Ascending aorta (tissue), 2 donors: Measurements from ENCODE around the gene ZSWIM1. TPM values are rescaled to one million over a fixed set of nuclear protein-coding genes. Genes with fewer than 3 reads are reported as not detected.
"Not testable (repeated sequence)": the region's sequence is repeated elsewhere in the genome, so short reads cannot be mapped to it uniquely, and the experiment has no call there.

Experiments used
- DNase-seq, 2 donors: peaks; one replicate each; pipeline ENCODE4 v3.0.0-alpha.2; 2019; ENCODE audit warnings: low spot score in 2 of 2
- H3K27ac ChIP-seq, 2 donors: fragments of 200-600 bp; sonication (generic); one replicate each; pipeline ENCODE4 v1.5.1; 2016 to 2017; ENCODE audit warnings: mild to moderate bottlenecking in 1 of 2
- H3K27me3 ChIP-seq: fragments of 200-600 bp; sonication (generic); one replicate; pipeline ENCODE4 v1.5.1; 2017
- H3K36me3 ChIP-seq, 2 donors: fragments of 200-600 bp; sonication (generic); one replicate each; pipeline ENCODE4 v1.5.1; 2016
- H3K4me1 ChIP-seq, 2 donors: fragments of 200-600 bp; sonication (generic); one replicate each; pipeline ENCODE4 v1.5.1; 2016 to 2017; ENCODE audit warnings: mild to moderate bottlenecking in 1 of 2
- H3K4me3 ChIP-seq, 2 donors: fragments of 200-600 bp; sonication (generic); one replicate each; pipeline ENCODE4 v1.5.1; 2016 to 2017; ENCODE audit warnings: mild to moderate bottlenecking in 1 of 2
- H3K9me3 ChIP-seq, 2 donors: fragments of 200-600 bp; sonication (generic); one replicate each; pipeline ENCODE4 v1.5.1; 2016
- intact Hi-C: fragments of 100-400 bp; cut with DNase I; formaldehyde crosslinking; loops from one replicate; pipeline ENCODE4 v1.15.1; 2023
- total RNA-seq: library from RNA; depleted of rRNA; stranded (reverse); fragments of >200 nt; gene quantifications from one replicate; pipeline ENCODE4 v1.1.0, GENCODE V29; 2016
- TF ChIP-seq, protein P1 (sequence below), 3 experiments: fragments of 200-600 bp in 2 of 3; fragments of 450-650 bp in 1 of 3; sonication (generic) in 2 of 3; IDR thresholded peaks; one replicate each; pipeline ENCODE4 v1.5.1; 2016 to 2019; ENCODE audit warnings: antibody characterized with exemption in 3 of 3, mild to moderate bottlenecking in 1 of 3, moderate library complexity in 1 of 3

ZSWIM1 gene
- total RNA-seq, 1 donor from 2014 or later: 3.5 TPM

GRCh38 chr20:45872626-45873025 lies 8.4 kb upstream of the ZSWIM1 start:
- Histone ChIP-seq H3K27me3 (no peaks in the 10 kb centered on the region), H3K4me3 (no peak overlapping the region), H3K9me3 (no peaks in the 10 kb centered on the region), H3K4me1 (no peaks in the 10 kb centered on the region), H3K27ac (no peak overlapping the region), H3K36me3 (peaks cover 10 to 15% of the 10 kb centered on the region in 2 donors)
- intact Hi-C loops: no loop called here
- TF ChIP-seq, protein P1, sequence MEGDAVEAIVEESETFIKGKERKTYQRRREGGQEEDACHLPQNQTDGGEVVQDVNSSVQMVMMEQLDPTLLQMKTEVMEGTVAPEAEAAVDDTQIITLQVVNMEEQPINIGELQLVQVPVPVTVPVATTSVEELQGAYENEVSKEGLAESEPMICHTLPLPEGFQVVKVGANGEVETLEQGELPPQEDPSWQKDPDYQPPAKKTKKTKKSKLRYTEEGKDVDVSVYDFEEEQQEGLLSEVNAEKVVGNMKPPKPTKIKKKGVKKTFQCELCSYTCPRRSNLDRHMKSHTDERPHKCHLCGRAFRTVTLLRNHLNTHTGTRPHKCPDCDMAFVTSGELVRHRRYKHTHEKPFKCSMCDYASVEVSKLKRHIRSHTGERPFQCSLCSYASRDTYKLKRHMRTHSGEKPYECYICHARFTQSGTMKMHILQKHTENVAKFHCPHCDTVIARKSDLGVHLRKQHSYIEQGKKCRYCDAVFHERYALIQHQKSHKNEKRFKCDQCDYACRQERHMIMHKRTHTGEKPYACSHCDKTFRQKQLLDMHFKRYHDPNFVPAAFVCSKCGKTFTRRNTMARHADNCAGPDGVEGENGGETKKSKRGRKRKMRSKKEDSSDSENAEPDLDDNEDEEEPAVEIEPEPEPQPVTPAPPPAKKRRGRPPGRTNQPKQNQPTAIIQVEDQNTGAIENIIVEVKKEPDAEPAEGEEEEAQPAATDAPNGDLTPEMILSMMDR (IDR thresholded peaks at IDR 0.05): no peak
- no peak for DNase-seq

GRCh38 chr20:45873409-45874103 lies 7.5 kb upstream of the ZSWIM1 start:
- intact Hi-C loops: no loop called here
- TF ChIP-seq, protein P1 (IDR thresholded peaks at IDR 0.05): no peak
- Histone ChIP-seq H3K36me3 (peaks cover 16 to 24% of the 10 kb centered on the region in 2 donors), H3K9me3 (no peaks in the 10 kb centered on the region), H3K27ac (no peak overlapping the region), H3K4me3 (no peak overlapping the region), H3K4me1 (no peaks in the 10 kb centered on the region), H3K27me3 (no peaks in the 10 kb centered on the region)
- no peak for DNase-seq

DNA sequence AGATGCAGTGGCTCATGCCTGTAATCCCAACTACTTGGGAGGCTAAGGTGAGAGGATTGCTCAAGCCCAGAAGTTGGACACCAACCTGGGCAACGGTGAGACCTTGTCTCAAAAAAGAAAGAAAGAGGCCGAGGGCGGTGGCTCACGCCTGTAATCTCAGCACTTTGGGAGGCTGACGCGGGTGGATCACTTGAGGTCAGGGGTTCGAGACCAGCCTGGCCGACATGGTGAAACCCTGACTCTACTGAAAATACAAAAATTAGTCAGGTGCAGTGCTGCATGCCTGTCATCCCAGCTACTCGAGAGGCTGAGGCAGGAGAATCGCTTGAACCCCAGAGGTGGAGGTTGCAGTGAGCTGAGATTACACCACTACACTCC lies 6.9 kb upstream of the ZSWIM1 start:
- H3K9me3 ChIP-seq, H3K4me1 ChIP-seq, intact Hi-C loops, H3K4me3 ChIP-seq, H3K27ac ChIP-seq, DNase-seq, H3K27me3 ChIP-seq: not testable (repeated sequence)
- H3K36me3 ChIP-seq: peaks cover 16 to 27% of the 10 kb centered on the region in 2 donors

GRCh38 chr20:45874576-45874975 lies 6.5 kb upstream of the ZSWIM1 start:
- TF ChIP-seq, protein P1 (IDR thresholded peaks at IDR 0.05): no peak
- intact Hi-C loops: no loop called here
- Histone ChIP-seq H3K36me3 (peaks cover 16 to 27% of the 10 kb centered on the region in 2 donors), H3K27ac (no peak overlapping the region), H3K27me3 (no peaks in the 10 kb centered on the region), H3K4me3 (no peak overlapping the region), H3K4me1 (no peaks in the 10 kb centered on the region), H3K9me3 (no peaks in the 10 kb centered on the region)
- DNase-seq: no peak

- no peak overlapping the region for H3K4me3 ChIP-seq
- intact Hi-C loops: no loop called here
- TF ChIP-seq, protein P1 (IDR thresholded peaks at IDR 0.05): no peak
- peaks cover 23 to 31% of the 10 kb centered on the region in 2 donors for H3K36me3 ChIP-seq
- no peak for DNase-seq
- no peaks in the 10 kb centered on the region for H3K9me3 ChIP-seq
- H3K27me3 ChIP-seq: no peaks in the 10 kb centered on the region
- H3K27ac ChIP-seq: no peak overlapping the region
- peaks cover 0 to 14% of the 10 kb centered on the region in 2 donors for H3K4me1 ChIP-seq
Observed at GRCh38 chr20:45878076-45878761, 2.8 kb upstream of the ZSWIM1 start.

DNA sequence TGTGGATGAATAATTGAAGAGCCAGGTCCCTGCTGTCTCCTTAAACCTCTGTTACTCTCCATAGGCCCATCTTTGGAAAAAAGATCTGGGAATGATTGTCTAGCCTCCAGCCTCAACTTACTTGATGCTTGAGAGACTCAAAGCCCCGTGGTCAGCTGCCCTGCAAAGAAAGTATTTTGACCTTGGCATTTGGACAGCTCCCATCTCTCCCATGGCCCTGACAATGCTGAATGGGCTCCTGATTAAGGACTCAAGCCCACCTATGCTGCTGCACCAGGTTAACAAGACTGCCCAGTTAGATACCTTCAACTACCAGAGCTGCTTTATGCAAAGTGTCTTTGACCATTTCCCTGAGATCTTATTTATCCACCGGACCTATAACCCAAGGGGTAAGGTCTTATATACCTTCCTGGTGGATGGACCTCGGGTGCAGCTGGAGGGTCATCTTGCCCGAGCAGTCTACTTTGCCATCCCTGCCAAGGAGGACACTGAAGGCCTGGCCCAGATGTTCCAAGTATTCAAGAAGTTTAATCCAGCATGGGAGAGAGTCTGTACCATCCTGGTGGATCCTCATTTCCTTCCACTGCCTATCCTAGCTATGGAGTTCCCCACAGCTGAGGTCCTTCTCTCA lies 1.6 kb downstream of the ZSWIM1 start:
- intact Hi-C loops: loop anchor here (5.0 kb wide), 1 partner anchor 70 kb away; the partner anchor contains the start of gene UBE2C
- no peaks in the 10 kb centered on the region for H3K9me3 ChIP-seq
- no peaks in the 10 kb centered on the region for H3K27me3 ChIP-seq
- H3K27ac ChIP-seq: peak overlapping the region in 1 of 2 donors; percentile 83
- peaks cover 0 to 14% of the 10 kb centered on the region in 2 donors for H3K4me1 ChIP-seq
- DNase-seq: no peak
- H3K36me3 ChIP-seq: peaks cover 19 to 57% of the 10 kb centered on the region in 2 donors
- no peak overlapping the region for H3K4me3 ChIP-seq
- TF ChIP-seq, protein P1 (IDR thresholded peaks at IDR 0.05): no peak
